Measurements from ENCODE around the gene NMRAL1. TPM values are rescaled to one million over a fixed set of nuclear protein-coding genes. Genes with fewer than 3 reads are reported as not detected.

The NMRAL1 gene
- total and polyA plus RNA-seq, 10 of the 15 experiments (the other 5 are each of a cell fraction or from before 2014, with no cell fraction given), result 4.8 to 102 (median 62.5) TPM

- no peak for TF ChIP-seq KDM1A (IDR thresholded peaks at IDR 0.05; ENCODE audit: borderline replicate concordance)
- no peak for TF ChIP-seq ESRRA (IDR thresholded peaks at IDR 0.05; ENCODE audit: low read length)
- TF ChIP-seq ATF3 (IDR thresholded peaks at IDR 0.05; ENCODE audit: borderline replicate concordance, extremely low read depth, low read depth, low read length), result no peak
- TF ChIP-seq PML (IDR thresholded peaks at IDR 0.05; ENCODE audit: low read length), result 0 out of 2 replicates have a peak, but pooled peaks have one; percentile 51
- TF ChIP-seq SREBF1 (IDR thresholded peaks at IDR 0.05; ENCODE audit: low read length), result no peak
- TF ChIP-seq TCF12 (IDR thresholded peaks at IDR 0.05; ENCODE audit: low read depth, low read length), result peak; percentile 53; the same call in 1 of the 2 replicates
- TF ChIP-seq FOXK2 (IDR thresholded peaks at IDR 0.05), result no peak
- TF ChIP-seq NFXL1 (IDR thresholded peaks at IDR 0.05; ENCODE audit: borderline replicate concordance), result no peak
- TF ChIP-seq CHD4 (IDR thresholded peaks at IDR 0.05), result no peak
- peak; percentile 23 for TF ChIP-seq SP1 (IDR thresholded peaks at IDR 0.05; ENCODE audit: low read depth, low read length)
- no peak; the same call in 1 of the 2 replicates for TF ChIP-seq ZBTB40 (IDR thresholded peaks at IDR 0.05; ENCODE audit: borderline replicate concordance)
- TF ChIP-seq ZBTB4 (CRISPR knock-in tag; IDR thresholded peaks at IDR 0.05), result no peak
- 0 out of 2 replicates have a peak, but pooled peaks have one; percentile 20 for TF ChIP-seq ATF7 (IDR thresholded peaks at IDR 0.05; ENCODE audit: low read depth)
- no peak for TF ChIP-seq ZNF207 (IDR thresholded peaks at IDR 0.05; ENCODE audit: borderline replicate concordance)
- no peak for TF ChIP-seq POLR2AphosphoS2 (IDR thresholded peaks at IDR 0.05; ENCODE audit: low read depth, low read length)
- no peak for TF ChIP-seq SRF (IDR thresholded peaks at IDR 0.05; ENCODE audit: low read depth in 2 of 2, low read length in 2 of 2)
- TF ChIP-seq SPI1 (IDR thresholded peaks at IDR 0.05; ENCODE audit: borderline replicate concordance, insufficient read depth, low read depth, low read length), result no peak
- no peak for TF ChIP-seq JUNB (IDR thresholded peaks at IDR 0.05)
- no peak; the same call in none of the 2 replicates for TF ChIP-seq SMAD5 (IDR thresholded peaks at IDR 0.05; ENCODE audit: low read depth)
- TF ChIP-seq JUND (IDR thresholded peaks at IDR 0.05; ENCODE audit: low read depth, low read length), result no peak
- TF ChIP-seq HSF1 (IDR thresholded peaks at IDR 0.05; ENCODE audit: low read depth, low read length), result no peak
- TF ChIP-seq NR2C2 (IDR thresholded peaks at IDR 0.05; ENCODE audit: borderline replicate concordance, control insufficient read depth, insufficient read length, low read depth), result no peak
Measured at GRCh38 chr16:4474192-4474961, at the start of gene NMRAL1 (continued).

All from GM12878 (cell line).